SK-N-MC (cell line): ENCODE measurements around the gene SLC26A1.

ENCODE experiments used
- DNase-seq: peaks from one replicate; pipeline ENCODE4 v3.0.0-alpha.2; 2011; ENCODE audit warnings: low read depth, low spot score
- H3K27ac ChIP-seq: fragments of 200-600 bp; sonication (generic); 2 replicates; pipeline ENCODE4 v1.5.1; 2016; ENCODE audit warnings: mixed run types
- H3K36me3 ChIP-seq: fragments of 200-600 bp; sonication (generic); 2 replicates; pipeline ENCODE4 v1.6.1; 2017; ENCODE audit warnings: antibody characterized with exemption, low read length, mixed read lengths; ENCODE audit not compliant: insufficient read depth
- H3K4me3 ChIP-seq: fragments of 200-600 bp; sonication (generic); 2 replicates; pipeline ENCODE4 v1.5.1; 2016
- H3K9ac ChIP-seq: fragments of 200-600 bp; sonication (generic); 2 replicates; pipeline ENCODE4 v1.8.0; 2017; ENCODE audit warnings: mixed run types, mixed read lengths; ENCODE audit not compliant: insufficient read length
- H3K9me3 ChIP-seq: fragments of 200-600 bp; sonication (generic); 2 replicates; pipeline ENCODE4 v1.6.1; 2017; ENCODE audit warnings: low read depth, mild to moderate bottlenecking, antibody characterized with exemption, low read length, moderate library complexity, mixed read lengths
- EZH2 ChIP-seq: fragments of 200-600 bp; sonication (generic); IDR thresholded peaks from one replicate; pipeline ENCODE4 v1.6.1; 2017; ENCODE audit warnings: antibody characterized with exemption
- FOXP2 ChIP-seq: optimal IDR thresholded peaks from 2 replicates; pipeline ENCODE3; 2011; ENCODE audit warnings: mild to moderate bottlenecking, moderate library complexity; ENCODE audit not compliant: insufficient read depth; ENCODE audit errors: extremely low read length, control extremely low read depth
- POLR2AphosphoS5 ChIP-seq: IDR thresholded peaks from 2 replicates; pipeline ENCODE4 v1.6.1; 2012; ENCODE audit warnings: mild to moderate bottlenecking, low read depth, low read length, borderline replicate concordance

SLC26A1 gene

DNA sequence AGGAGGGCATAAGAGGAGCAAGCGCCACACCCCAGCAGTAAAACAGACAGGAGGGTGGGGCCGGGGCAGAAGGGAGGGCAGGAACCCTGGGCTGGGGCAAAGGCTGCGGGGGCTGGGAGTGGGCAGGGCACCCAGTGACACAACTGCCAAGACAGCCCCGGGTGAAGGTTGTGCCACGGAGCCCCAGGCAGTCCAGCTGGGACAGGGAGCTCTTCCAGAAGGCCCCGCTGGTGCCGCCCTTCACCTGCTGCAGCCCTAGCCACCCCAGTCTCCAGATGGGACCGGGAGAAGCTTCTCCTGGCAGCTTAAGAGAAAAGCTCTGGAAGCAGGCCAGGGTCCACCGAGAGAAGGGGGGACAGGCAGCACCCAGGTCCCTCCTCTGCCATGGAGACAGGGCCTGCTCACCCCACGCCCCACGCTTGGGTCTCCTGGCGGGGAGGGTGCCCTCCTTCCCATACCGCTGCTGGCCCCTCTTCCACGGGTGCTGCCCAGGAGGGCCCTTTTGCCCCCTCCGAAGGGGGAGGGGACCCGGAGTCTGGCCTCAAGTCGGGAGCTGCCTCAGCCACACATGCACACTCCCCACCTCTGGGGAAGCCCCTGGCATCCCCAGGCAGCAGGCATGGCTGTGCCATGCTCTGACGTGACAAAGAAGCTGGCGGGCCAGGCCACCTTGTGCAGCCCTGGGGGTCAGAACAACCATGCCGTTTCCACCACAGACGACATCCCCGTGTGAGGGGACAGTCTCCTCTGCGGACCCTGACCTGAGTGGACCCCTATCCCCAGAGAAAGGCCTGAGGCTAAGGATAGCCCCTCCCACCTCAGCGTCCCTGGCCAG, 21.3 kb downstream of the SLC26A1 start:
- peak overlapping the region; percentile 85 for H3K4me3 ChIP-seq
- no peaks in the 10 kb centered on the region for H3K9me3 ChIP-seq
- DNase-seq, result no peak
- H3K9ac ChIP-seq, result no peak overlapping the region
- TF ChIP-seq EZH2, result no peak
- no peak for TF ChIP-seq POLR2AphosphoS5
- no peak for TF ChIP-seq FOXP2
- no peaks in the 10 kb centered on the region for H3K36me3 ChIP-seq
- no peak overlapping the region for H3K27ac ChIP-seq

- TF ChIP-seq POLR2AphosphoS5 (no peak), EZH2 (no peak), FOXP2 (no peak)
- Histone ChIP-seq H3K9me3 (no peaks in the 10 kb centered on the region), H3K9ac (no peak overlapping the region), H3K4me3 (no peak overlapping the region), H3K36me3 (no peaks in the 10 kb centered on the region), H3K27ac (no peak overlapping the region)
- DNase-seq, result no peak
These were observed 22.2 kb downstream of the SLC26A1 start for GRCh38 chr4:970854-971520.

- no peaks in the 10 kb centered on the region for H3K9me3 ChIP-seq
- no peak overlapping the region for H3K9ac ChIP-seq
- no peak overlapping the region for H3K27ac ChIP-seq
These were observed 23.0 kb downstream of the SLC26A1 start for GRCh38 chr4:970046-970745.

DNA sequence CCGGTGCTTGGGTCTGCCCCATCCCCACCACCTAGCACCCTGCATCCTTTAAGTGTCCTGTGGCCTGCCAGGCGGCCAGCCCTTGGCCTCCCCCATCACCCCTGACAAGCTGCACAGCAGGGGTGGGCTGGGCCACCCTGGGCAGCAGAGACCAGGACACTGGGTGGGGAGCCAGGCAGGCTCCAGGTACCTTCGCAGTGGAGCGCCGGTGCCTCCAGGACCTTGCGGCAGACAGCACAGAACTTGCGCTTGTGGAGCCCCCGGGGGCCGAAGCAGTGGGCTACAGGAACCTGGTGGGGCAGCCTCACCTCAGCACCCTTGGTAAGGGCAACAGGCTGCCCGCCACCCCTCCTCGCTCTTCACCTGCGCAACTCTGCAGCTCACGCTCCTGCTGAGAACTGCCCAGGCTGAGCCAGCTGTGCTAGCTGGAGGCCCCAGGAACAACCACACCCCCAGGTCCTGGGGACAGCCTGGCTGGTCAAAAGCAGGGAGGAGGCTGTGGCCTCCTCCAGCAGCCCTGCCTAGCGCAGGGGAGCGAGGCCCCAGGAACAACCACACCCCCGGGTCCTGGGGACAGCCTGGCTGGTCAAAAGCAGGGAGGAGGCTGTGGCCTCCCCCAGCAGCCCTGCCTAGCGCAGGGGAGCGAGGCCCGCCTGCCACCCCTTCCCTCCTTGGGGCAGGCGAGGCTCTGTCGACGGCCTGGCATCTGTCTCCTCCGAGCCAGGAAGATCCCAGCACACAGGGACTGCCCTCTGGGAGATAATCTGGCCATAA, 24.4 kb downstream of the SLC26A1 start:
- no peaks in the 10 kb centered on the region for H3K36me3 ChIP-seq
- no peak overlapping the region for H3K4me3 ChIP-seq
- TF ChIP-seq EZH2 (no peak), POLR2AphosphoS5 (no peak), FOXP2 (no peak)
- no peak for DNase-seq
- H3K9me3 ChIP-seq, result no peaks in the 10 kb centered on the region
- H3K9ac ChIP-seq, result no peak overlapping the region
- H3K27ac ChIP-seq, result no peak overlapping the region

More at GRCh38 chr4:970046-970745, 23.0 kb downstream of the SLC26A1 start:
- Histone ChIP-seq H3K36me3 (no peaks in the 10 kb centered on the region), H3K4me3 (no peak overlapping the region)
- TF ChIP-seq EZH2, result no peak
- TF ChIP-seq FOXP2, result no peak
- no peak for TF ChIP-seq POLR2AphosphoS5
- DNase-seq, result no peak

GRCh38 chr4:968221-968620, 25.0 kb downstream of the SLC26A1 start:
- TF ChIP-seq EZH2, result no peak
- no peak for TF ChIP-seq FOXP2
- no peak for TF ChIP-seq POLR2AphosphoS5
- no peak overlapping the region for H3K27ac ChIP-seq
- no peak for DNase-seq
- H3K4me3 ChIP-seq, result no peak overlapping the region
- no peaks in the 10 kb centered on the region for H3K36me3 ChIP-seq
- H3K9me3 ChIP-seq, result no peaks in the 10 kb centered on the region
- H3K9ac ChIP-seq, result no peak overlapping the region

GRCh38 chr4:967113-968104, 25.8 kb downstream of the SLC26A1 start:
- no peak for TF ChIP-seq POLR2AphosphoS5
- no peak for TF ChIP-seq EZH2
- no peak for TF ChIP-seq FOXP2
- H3K9me3 ChIP-seq, result no peaks in the 10 kb centered on the region
- H3K27ac ChIP-seq, result no peak overlapping the region
- H3K9ac ChIP-seq, result no peak overlapping the region
- no peak overlapping the region for H3K4me3 ChIP-seq
- DNase-seq, result no peak
- no peaks in the 10 kb centered on the region for H3K36me3 ChIP-seq
